B cell (primary cell): ENCODE results near the gene CFAP70. TPM values are rescaled to one million over a fixed set of nuclear protein-coding genes. Genes with fewer than 3 reads are reported as not detected.

Source experiments
- ATAC-seq: fragments of 200-7000 bp; cut with Tn5 transposase; one replicate; pipeline ENCODE4 v1.10.0; 2021; ENCODE audit warnings: low read depth, mild to moderate bottlenecking, moderate number of reproducible peaks, moderate library complexity
- CTCF ChIA-PET: fragments of 350-600 bp; sonication (Branson Sonifier 250); formaldehyde crosslinking; loops from one replicate; lab custom pipeline; 2021; ENCODE audit warnings: antibody characterized with exemption, inconsistent platforms; lab: Charles Lee
- POLR2A ChIA-PET: fragments of 350-600 bp; sonication (Branson Sonifier 250); formaldehyde crosslinking; loops from one replicate; lab custom pipeline; 2021; ENCODE audit warnings: antibody characterized with exemption; lab: Charles Lee
- DNase-seq: peaks from one replicate; pipeline ENCODE4 v3.0.0; 2013
- H2AFZ ChIP-seq: 2 replicates; pipeline ENCODE4 v1.6.1; 2012; ENCODE audit warnings: mild to moderate bottlenecking, low read depth, low read length; ENCODE audit not compliant: insufficient read depth, poor library complexity, severe bottlenecking
- H3K27ac ChIP-seq, 2 donors: 1 replicate in 1 of 2; 2 replicates in 1 of 2; pipeline ENCODE4 v1.5.1; 2012 to 2013; ENCODE audit warnings: low read length in 2 of 2, mild to moderate bottlenecking in 2 of 2, moderate library complexity in 1 of 2
- H3K27me3 ChIP-seq, 4 experiments: fragments of 200-600 bp in 1 of 4; sonication (generic) in 1 of 4; replicated peaks in 1 of 4; 1 replicate in 2 of 4; 2 replicates in 2 of 4; pipeline versions ENCODE4 v1.6.1 to v1.7.0; 2013 to 2016; ENCODE audit warnings: low read length in 3 of 4, mild to moderate bottlenecking in 2 of 4, mixed read lengths in 1 of 4, moderate library complexity in 1 of 4; ENCODE audit not compliant: insufficient read depth in 4 of 4, control insufficient read depth in 3 of 4; ENCODE audit errors: control extremely low read depth in 1 of 4
- H3K36me3 ChIP-seq, 2 experiments: replicated peaks in 1 of 2; 1 replicate in 1 of 2; 2 replicates in 1 of 2; pipeline versions ENCODE4 v1.6.1 to v1.7.1; 2013; ENCODE audit warnings: low read length in 1 of 2; ENCODE audit not compliant: insufficient read depth in 2 of 2, control insufficient read depth in 1 of 2; ENCODE audit errors: control extremely low read depth in 1 of 2, extremely low read depth in 1 of 2
- H3K4me1 ChIP-seq, 2 donors: fragments of 200-600 bp in 1 of 2; sonication (generic) in 1 of 2; 1 replicate in 1 of 2; 2 replicates in 1 of 2; pipeline versions ENCODE4 v1.5.1 to v1.6.1; 2013 to 2017; ENCODE audit warnings: low read length in 2 of 2; ENCODE audit not compliant: control insufficient read depth in 2 of 2, insufficient read depth in 2 of 2
- H3K4me2 ChIP-seq: replicated peaks from 2 replicates; pipeline ENCODE3; 2012; ENCODE audit warnings: mild to moderate bottlenecking, low read depth, low read length; ENCODE audit not compliant: poor library complexity, severe bottlenecking
- H3K4me3 ChIP-seq, 5 experiments: fragments of 200-600 bp in 1 of 5; sonication (generic) in 1 of 5; 1 replicate in 3 of 5; 2 replicates in 2 of 5; pipeline versions ENCODE4 v1.5.1 to v1.7.0; 2011 to 2016; ENCODE audit warnings: low read length in 4 of 5, mild to moderate bottlenecking in 4 of 5, low read depth in 2 of 5, control low read depth in 1 of 5, moderate library complexity in 1 of 5; ENCODE audit not compliant: insufficient read depth in 1 of 5; ENCODE audit errors: control extremely low read depth in 1 of 5, extremely low read depth in 1 of 5
- H3K79me2 ChIP-seq: fragments of 200-600 bp; sonication (generic); one replicate; pipeline ENCODE4 v1.6.0; 2016; ENCODE audit warnings: low read length; ENCODE audit not compliant: control insufficient read depth, insufficient read depth
- H3K9ac ChIP-seq: fragments of 200-600 bp; sonication (generic); 2 replicates; pipeline ENCODE4 v1.6.1; 2017; ENCODE audit warnings: mild to moderate bottlenecking, low read length, moderate library complexity
- H3K9me3 ChIP-seq, 3 donors: one replicate each; pipeline versions ENCODE4 v1.6.1 to v1.7.1; 2013; ENCODE audit warnings: low read length in 2 of 3; ENCODE audit not compliant: control insufficient read depth in 2 of 3, insufficient read depth in 1 of 3; ENCODE audit errors: control extremely low read depth in 1 of 3
- H4K20me1 ChIP-seq: 2 replicates; pipeline ENCODE4 v1.6.0; 2012; ENCODE audit warnings: mild to moderate bottlenecking, low read length; ENCODE audit not compliant: insufficient read depth, control insufficient read depth, poor library complexity, severe bottlenecking
- H3K27ac Mint-ChIP-seq: one replicate; pipeline ENCODE4 v1.8.0; 2021; ENCODE audit warnings: mixed read lengths
- H3K27me3 Mint-ChIP-seq: one replicate; pipeline ENCODE4 v1.8.0; 2021; ENCODE audit warnings: mixed read lengths
- H3K4me1 Mint-ChIP-seq: one replicate; pipeline ENCODE4 v1.8.0; 2021; ENCODE audit warnings: mixed read lengths
- H3K4me3 Mint-ChIP-seq: one replicate; pipeline ENCODE4 v1.8.0; 2021; ENCODE audit warnings: mixed read lengths
- H3K9me3 Mint-ChIP-seq: one replicate; pipeline ENCODE4 v1.8.0; 2022; ENCODE audit warnings: mixed read lengths; ENCODE audit not compliant: insufficient read depth
- CTCF ChIP-seq: fragments of 200-600 bp; IDR thresholded peaks from one replicate; pipeline ENCODE4 v1.8.0; 2022; ENCODE audit warnings: antibody characterized with exemption, mild to moderate bottlenecking
- EZH2 ChIP-seq: IDR thresholded peaks from 2 replicates; pipeline ENCODE4 v1.6.1; 2012; ENCODE audit warnings: borderline replicate concordance, low read depth, mild to moderate bottlenecking, moderate library complexity, low read length; ENCODE audit not compliant: insufficient read depth, poor library complexity, severe bottlenecking
- WGBS: methylation state at CpG from one replicate; pipeline ENCODE4 v1.1.5; 2013; ENCODE audit warnings: missing lambda C conversion rate; ENCODE audit not compliant: insufficient coverage; 5-methylcytosine and 5-hydroxymethylcytosine counted together
- intact Hi-C: fragments of 100-400 bp; cut with micrococcal nuclease; formaldehyde crosslinking; loops from one replicate; pipeline ENCODE4 v1.10.0; 2022
- polyA plus RNA-seq: library from polyadenylated mRNA; depleted of rRNA; stranded (reverse); fragments of >200 nt; gene quantifications from 2 replicates; pipeline ENCODE4 v1.2.3, GENCODE V29; 2012
- total RNA-seq, 2 donors: library from RNA; stranded (reverse); fragments of 120-200 nt in 1 of 2; gene quantifications; 1 replicate in 1 of 2; 2 replicates in 1 of 2; pipeline versions ENCODE4 v1.2.3 to v1.2.4, GENCODE V29; 2013 to 2022

The CFAP70 gene
- total and polyA plus RNA-seq, 2 donors (not counting 1 experiment from before 2014, with no cell fraction given) = 1.6 to 3.6 TPM

GRCh38 chr10:73234695-73235094 is 124.0 kb downstream of the CFAP70 start:
- H3K4me1 Mint-ChIP-seq = no peaks in the 10 kb centered on the region
- H3K9ac ChIP-seq = no peak overlapping the region
- H3K36me3 ChIP-seq = peaks cover 10 to 16% of the 10 kb centered on the region in 2 experiments
- H4K20me1 ChIP-seq = no peaks in the 10 kb centered on the region
- ATAC-seq (no peak), DNase-seq (no peak)
- no peak overlapping the region for H3K27ac Mint-ChIP-seq
- H3K4me2 ChIP-seq = no peak overlapping the region
- no peak overlapping the region for H3K4me3 ChIP-seq
- H3K27me3 ChIP-seq = no peaks in the 10 kb centered on the region
- H3K27me3 Mint-ChIP-seq = no peaks in the 10 kb centered on the region
- no peak overlapping the region for H2AFZ ChIP-seq
- WGBS = 92% methylated on average over 2 of the region's 7 CpGs
- H3K4me3 Mint-ChIP-seq = no peak overlapping the region
- H3K9me3 ChIP-seq = no peaks in the 10 kb centered on the region
- H3K79me2 ChIP-seq = no peaks in the 10 kb centered on the region
- no peaks in the 10 kb centered on the region for H3K9me3 Mint-ChIP-seq
- TF ChIP-seq CTCF (no peak), EZH2 (no peak)
- no peak overlapping the region for H3K27ac ChIP-seq
- CTCF ChIA-PET = interaction anchor here (1.0 kb wide), 1 partner anchor 409 kb away, joined by 3 read pairs; no protein-coding TSS in a partner anchor
- POLR2A ChIA-PET = no interaction called here
- intact Hi-C loops = no loop called here
- no peaks in the 10 kb centered on the region for H3K4me1 ChIP-seq

- ATAC-seq (no peak), DNase-seq (no peak)
- H3K4me3 Mint-ChIP-seq = no peak overlapping the region
- no peaks in the 10 kb centered on the region for H3K27me3 Mint-ChIP-seq
- Histone ChIP-seq H3K9ac (no peak overlapping the region), H3K27ac (no peak overlapping the region), H3K4me2 (no peak overlapping the region), H3K4me3 (no peak overlapping the region), H3K36me3 (peaks cover 10 to 16% of the 10 kb centered on the region in 2 experiments), H4K20me1 (no peaks in the 10 kb centered on the region), H3K27me3 (no peaks in the 10 kb centered on the region), H3K9me3 (no peaks in the 10 kb centered on the region), H3K79me2 (no peaks in the 10 kb centered on the region), H2AFZ (no peak overlapping the region), H3K4me1 (no peaks in the 10 kb centered on the region)
- no peak overlapping the region for H3K27ac Mint-ChIP-seq
- H3K4me1 Mint-ChIP-seq = no peaks in the 10 kb centered on the region
- ChIA-PET CTCF (interaction anchor here (1.0 kb wide), 1 partner anchor 410 kb away, joined by 3 read pairs; no protein-coding TSS in a partner anchor), POLR2A (no interaction called here)
- no peaks in the 10 kb centered on the region for H3K9me3 Mint-ChIP-seq
- no CpG with 5 or more reads among the region's 2 CpGs for WGBS
- intact Hi-C loops = no loop called here
- TF ChIP-seq EZH2 = no peak
- TF ChIP-seq CTCF = no peak
Measured at GRCh38 chr10:73233883-73234282, 124.8 kb downstream of the CFAP70 start.
